Caki2 (cell line): ENCODE results near the gene NOVA2. TPM values are rescaled to one million over a fixed set of nuclear protein-coding genes. Genes with fewer than 3 reads are reported as not detected.
A peak's percentile ranks its signal among the peaks of the same experiment; 100 is the strongest.

Experiments used
- DNase-seq: peaks from one replicate; pipeline ENCODE4 v3.0.0-alpha.2; 2015; ENCODE audit warnings: low read depth
- in situ Hi-C: cut with HindIII; loops from 2 replicates; pipeline ENCODE4 v1.10.0; 2016; ENCODE audit warnings: low sequenced_read_pairs, low pct_unique_long_range_greater_than_20kb, mixed read lengths
- total RNA-seq: library from RNA; depleted of rRNA; stranded (reverse); fragments of >200 nt; shearing (Covaris generic); gene quantifications from 2 replicates; pipeline ENCODE4 v1.2.3, GENCODE V29; 2014; ENCODE audit warnings: low replicate concordance; rRNA removed

NOVA2 gene, protein sequence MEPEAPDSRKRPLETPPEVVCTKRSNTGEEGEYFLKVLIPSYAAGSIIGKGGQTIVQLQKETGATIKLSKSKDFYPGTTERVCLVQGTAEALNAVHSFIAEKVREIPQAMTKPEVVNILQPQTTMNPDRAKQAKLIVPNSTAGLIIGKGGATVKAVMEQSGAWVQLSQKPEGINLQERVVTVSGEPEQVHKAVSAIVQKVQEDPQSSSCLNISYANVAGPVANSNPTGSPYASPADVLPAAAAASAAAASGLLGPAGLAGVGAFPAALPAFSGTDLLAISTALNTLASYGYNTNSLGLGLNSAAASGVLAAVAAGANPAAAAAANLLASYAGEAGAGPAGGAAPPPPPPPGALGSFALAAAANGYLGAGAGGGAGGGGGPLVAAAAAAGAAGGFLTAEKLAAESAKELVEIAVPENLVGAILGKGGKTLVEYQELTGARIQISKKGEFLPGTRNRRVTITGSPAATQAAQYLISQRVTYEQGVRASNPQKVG
- not detected in 2 replicates for total RNA-seq

DNA sequence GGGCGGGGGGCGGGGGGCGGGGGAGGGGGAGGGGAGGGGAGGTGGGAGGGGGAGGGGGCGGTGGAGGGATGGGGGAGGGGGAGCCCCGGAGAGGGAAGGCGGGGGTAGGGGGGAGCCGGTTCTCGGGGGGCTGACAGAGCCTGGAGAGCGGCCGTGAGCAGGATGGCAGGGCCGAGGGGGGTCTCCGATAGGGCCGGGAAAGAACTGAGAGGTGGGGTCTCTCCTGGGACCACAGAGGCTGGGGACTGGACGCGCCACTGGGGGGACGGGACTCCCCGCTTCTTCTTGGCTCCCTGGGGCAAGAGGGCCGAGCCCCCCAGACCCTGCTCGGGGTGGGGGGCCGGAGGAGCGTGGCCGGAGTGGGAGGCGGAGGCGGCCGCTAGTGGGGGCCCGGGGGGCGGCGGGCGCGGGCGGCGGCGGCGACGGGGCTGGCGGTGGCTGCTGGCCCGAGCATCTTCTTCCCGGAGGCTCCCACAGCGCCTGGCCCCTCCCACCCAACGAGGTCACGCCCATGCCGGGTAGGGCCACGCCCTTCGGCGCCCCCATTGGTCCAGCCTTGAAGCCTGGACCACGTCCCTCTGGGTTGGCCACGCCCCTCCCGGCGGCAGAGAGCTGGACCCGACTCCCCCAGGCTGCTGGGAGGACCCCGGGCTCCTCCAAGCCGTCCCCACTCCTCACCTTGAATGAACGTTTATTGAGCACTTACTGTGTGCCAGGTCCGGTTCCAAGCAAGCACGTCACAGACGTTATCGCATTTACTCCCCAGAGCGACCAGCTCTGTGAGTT lies at the start of gene NOVA2:
Gene NOVA2, minus strand, starts transcription at position 313 of the 786 bp plus-strand sequence. CDS start 514 bp downstream, outside the sequence.
- peak; percentile 70 for DNase-seq
- in situ Hi-C loops: no loop called here

DNA sequence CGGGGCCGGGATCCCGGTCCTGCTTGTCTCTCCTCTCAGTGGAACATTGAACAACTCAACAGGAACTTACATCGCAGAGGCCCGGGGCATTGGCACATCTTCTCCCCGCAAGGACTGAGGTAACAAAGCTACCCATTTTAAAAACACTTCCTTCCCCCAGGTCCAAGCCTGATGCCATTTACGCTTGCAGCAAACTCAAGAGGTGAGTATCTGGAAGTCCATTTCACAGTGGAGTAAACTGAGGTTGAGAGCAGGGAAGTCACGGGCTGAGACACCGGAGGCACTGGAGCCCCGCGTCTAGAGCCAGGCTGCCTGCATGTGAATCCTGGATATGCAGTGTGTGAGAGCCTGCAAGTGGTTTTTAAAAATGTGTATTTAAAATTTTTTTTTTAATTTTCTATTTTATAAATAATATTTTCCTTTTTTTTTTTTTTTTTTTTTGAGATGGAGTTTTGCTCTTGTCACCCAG lies 49.7 kb upstream of the NOVA2 start:
- no peak for DNase-seq
- in situ Hi-C loops: no loop called here

DNA sequence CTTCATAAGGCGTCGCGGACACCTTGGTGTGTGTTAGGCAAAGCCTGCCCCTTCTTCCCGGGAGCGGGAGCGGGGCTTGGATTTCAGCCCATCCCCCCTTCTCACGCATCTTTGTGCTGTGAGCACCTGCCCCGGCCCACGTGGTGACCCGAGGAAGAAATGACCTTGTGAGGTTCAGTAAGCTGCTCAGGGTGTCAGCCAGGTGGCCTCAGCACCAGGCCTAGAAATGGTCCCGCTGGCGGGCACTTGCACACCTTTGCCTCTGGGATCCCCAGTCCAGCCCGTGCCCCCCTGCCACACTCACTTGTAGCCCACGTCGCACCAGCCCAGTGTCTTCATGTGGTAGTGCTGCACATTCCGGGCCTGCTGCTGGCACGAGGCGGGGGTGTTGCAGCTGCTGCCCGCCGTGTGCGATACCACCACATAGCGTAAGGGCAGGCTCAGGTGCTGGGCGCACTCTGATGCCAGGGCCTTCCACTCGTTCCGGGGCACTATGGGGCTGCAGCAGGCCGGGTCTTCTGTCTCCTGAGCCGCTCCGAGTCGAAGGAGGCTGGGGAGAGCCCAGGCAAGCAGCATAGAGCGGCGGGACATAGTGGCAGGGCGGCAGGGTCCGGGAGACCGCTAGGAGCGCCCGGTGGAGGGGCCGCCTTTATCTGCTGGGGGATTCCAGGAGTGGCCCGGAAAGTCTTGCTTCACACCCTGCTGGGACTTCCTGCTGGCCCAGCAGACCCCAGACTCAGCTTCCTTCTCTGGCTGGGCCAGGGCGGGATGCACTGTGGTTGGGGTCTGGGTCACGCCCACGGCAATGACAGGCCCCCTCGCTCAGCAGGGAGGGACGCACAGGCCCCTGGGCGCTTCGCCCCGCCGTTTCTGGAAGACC lies 49.0 kb upstream of the NOVA2 start, which contains the start of gene PGLYRP1:
Gene PGLYRP1, minus strand, starts transcription at position 623 of the 880 bp plus-strand sequence. Its CDS starts 32 bp downstream, at position 591.
- no peak for DNase-seq
- in situ Hi-C loops: no loop called here

DNA sequence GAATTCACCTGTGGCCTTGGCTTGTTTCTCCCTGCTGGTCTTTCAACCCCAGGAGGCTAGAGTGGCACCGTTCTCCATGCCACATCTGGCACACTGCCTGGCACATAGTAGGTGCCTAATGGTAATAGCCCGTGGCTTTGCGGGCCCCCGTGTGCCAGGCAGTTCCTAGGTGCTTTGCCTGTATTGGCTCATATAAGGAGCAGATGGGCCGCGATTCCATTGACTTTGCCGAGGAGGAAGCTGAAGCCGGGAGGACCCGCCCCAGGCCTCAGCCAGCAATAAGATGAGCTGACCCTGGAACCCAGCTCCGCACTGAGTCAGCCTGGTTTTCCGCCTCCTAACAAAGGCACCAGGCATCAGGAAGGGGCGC lies 48.4 kb upstream of the NOVA2 start:
- no peak for DNase-seq
- in situ Hi-C loops: no loop called here

DNA sequence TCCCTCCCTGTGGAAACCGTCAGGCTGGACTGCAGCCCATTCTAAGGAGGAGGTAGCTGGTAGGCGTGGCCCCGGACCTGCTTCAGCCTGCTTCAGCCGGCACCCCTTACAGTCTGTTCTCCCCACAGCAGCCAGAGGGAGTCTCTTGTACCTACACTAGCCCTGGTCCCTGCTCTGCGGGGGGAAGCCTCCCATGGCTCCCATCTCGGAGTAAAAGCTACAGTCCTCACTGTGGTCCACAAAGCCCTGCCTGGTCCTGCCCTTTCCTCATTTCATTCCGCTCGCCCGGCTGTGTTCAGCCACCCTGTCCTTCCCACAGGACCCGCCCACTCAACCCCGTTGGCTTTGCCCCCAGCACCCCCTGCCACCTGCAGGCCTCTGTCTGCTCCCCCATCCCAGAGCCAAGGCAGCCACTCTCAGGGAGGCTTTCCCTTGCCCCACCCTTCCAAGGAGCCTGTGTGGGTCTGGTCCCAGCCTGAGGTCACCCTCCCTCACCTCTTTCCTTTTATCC lies 47.9 kb upstream of the NOVA2 start:
- in situ Hi-C loops: no loop called here
- no peak for DNase-seq

DNA sequence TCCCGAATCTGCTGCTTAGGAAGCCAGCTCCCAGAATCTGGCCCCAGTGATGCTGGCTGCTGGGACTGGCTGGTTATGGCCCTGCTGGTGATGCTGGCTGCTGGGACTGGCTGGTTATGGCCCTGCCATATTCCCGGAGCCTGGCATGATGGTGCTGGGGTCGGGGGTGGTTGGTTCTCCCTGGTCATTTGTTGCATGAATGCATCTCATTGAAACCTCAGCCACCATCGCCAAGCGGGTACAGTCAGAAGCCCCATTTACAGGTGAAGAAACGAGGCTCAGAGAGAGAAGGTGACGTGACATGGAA lies 47.1 kb upstream of the NOVA2 start:
- in situ Hi-C loops: no loop called here
- DNase-seq: no peak

DNA sequence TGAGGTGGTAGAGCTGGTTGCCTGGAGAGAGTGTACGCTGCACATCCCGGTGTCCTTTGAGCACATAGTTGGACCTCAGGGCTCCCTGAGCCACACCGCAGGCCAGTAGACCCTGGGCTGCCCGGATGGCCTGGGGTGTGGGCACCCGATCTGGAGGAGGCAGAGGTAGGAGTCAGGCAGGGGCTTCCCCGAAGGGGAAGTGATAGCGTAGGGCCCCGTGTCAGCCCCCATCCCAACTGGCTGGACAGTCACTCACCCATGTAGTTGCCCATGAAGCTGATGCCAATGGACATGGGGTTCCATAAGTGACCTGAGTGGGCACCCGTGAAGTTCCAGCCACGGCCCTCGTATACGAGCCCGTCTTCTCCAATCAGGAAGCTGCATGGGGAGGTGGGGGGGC lies 45.6 kb upstream of the NOVA2 start:
- in situ Hi-C loops: no loop called here
- DNase-seq: no peak

DNA sequence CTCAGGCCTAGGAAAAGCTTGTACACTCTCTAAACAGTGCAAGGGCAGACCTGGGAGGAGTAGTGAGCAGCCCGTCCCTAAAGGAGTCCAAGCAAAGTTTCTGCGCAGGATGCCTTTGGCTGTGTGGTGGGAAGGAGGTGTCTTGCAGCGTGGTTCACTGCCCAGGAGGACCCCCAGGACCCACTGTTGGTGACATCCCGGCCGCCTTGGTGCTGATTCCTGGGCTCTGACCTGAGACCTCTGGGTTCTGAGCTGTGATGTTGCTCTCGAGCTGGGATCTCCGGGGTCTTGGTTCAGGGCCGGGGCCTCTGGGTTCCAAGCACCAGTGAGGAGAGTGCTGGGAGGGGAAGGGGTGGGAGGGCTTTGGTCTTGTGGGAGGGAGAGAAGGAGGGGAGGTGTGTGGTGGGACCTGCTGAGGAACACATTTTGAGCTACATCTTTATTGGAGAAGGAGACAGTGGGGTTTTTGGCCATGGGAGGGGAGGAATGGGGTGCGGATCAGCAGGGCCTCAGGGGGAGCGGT lies 45.1 kb upstream of the NOVA2 start:
- DNase-seq: no peak
- in situ Hi-C loops: no loop called here

DNA sequence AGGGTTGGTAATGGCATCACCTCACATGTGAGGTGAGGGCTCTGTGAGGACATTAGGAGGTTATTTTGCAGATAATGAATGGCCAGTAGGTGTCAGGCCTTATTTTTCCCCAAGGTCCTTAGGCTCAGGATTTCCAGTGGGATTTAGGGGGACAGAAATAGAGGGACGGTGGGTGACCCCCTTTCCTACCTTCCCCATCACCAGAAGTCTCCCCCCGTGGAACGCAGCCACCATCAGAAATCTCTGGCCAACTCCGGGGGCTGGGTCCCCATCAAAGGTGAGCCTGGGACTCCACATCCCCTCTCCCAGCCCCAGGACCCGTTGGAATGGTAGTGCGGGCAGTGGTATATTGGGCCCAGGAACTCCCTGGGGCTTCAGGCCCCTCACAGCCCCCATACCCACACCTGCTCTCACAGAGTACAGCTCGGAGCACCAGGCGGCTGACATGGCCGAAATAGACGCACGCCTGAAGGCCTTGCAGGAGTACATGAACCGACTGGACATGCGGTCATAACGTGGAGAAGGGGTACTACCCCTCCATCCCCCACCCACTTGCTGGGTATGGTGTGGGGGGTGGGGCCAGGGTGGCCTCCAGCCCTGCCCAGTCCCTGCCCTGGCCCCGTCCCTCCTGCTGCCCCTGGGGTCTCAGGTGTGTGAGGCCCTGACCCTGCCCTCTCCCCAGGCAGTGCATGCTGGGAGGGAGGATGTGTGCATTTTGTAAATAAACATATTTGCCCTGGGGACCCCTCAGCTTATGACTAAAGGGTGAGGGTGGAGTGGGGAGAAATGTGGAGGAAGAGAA lies 44.4 kb upstream of the NOVA2 start:
- in situ Hi-C loops: no loop called here
- no peak for DNase-seq

DNA sequence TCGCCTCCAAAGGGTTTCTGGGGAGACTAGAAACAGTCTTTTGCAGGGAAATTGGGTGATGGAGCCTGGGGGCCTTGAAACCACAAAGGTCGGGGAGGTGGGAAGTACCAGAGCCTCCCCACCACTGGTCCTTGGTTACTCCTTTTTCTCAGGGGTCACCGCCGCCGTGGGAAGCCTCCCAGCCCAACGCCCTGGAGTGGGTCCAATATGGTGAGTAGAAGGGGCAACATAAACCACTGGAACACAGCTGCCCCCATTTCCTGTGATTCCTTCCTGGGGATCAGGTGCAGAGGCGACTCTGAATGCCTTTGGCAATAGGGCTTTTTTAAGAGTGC lies 43.4 kb upstream of the NOVA2 start:
- in situ Hi-C loops: no loop called here
- DNase-seq: no peak

DNA sequence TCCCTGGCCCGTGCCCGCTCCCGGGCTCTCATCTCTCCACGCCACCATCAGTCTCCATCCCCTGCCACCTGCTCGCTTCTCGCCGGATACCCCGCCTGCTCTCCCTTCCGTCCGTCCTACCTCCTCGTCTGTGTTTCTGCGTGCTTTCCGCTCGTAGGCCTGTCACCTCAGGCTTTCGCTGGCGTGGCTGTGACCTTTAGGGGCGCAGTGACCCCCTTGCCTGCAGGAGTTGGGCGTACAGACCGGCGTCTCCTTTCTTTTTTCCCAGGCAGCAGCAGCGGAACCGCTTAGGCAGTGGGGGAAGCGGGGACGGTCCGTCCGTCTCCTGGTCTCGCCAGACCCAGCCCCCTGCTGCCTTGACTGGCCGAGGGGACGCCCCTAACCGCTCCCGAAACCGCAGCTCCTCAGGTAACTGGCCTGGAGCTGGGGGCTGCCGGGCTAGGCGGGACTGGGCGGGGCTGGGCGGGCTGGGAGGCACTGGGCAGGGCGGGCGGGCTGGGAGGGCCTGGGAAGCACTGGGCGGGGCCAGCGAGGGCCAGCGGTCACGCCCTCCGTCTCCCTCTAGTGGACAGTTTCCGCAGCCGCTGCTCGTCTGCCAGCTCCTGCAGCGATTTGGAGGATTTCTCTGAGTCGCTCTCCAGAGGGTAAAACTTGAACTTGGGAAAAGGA lies 42.9 kb upstream of the NOVA2 start:
- in situ Hi-C loops: no loop called here

DNA sequence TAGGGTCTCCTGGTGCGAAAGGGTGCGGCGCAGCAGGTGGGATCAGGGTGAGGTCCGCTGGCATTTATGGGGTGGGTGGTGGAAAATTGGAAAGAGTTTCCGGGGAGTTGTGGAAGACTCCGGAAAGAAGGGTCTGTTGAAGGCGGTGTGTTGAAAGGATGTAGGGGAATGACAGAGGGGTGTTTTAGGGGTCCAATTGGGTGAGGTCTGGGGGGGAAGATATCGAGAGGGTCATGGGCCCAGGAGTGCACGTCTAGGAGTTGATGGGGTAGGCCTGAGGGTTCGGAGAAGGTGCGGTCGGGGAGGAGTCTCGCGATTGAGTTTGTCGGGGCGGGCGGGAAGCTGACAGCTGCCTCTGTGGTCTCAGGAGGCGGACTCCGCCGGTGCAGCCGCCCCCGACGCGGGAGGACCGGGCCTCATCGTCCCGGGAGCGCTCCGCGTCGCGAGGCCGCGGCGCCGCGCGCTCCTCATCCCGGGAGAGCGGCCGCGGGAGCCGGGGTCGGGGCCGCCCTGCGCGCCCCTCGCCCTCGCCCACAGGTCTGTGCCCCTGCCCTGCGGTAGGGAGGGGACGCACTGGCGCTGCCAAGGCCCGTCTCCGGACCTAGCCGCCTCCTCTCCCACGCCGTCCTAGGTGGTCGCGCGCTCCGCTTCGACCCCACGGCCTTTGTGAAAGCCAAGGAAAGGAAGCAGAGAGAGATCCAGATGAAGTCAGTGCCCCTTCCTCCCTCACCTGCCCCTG lies 42.2 kb upstream of the NOVA2 start:
- DNase-seq: no peak
- in situ Hi-C loops: no loop called here

More for the DNA sequence above, 42.9 kb upstream of the NOVA2 start:
- peak; percentile 76 for DNase-seq

DNA sequence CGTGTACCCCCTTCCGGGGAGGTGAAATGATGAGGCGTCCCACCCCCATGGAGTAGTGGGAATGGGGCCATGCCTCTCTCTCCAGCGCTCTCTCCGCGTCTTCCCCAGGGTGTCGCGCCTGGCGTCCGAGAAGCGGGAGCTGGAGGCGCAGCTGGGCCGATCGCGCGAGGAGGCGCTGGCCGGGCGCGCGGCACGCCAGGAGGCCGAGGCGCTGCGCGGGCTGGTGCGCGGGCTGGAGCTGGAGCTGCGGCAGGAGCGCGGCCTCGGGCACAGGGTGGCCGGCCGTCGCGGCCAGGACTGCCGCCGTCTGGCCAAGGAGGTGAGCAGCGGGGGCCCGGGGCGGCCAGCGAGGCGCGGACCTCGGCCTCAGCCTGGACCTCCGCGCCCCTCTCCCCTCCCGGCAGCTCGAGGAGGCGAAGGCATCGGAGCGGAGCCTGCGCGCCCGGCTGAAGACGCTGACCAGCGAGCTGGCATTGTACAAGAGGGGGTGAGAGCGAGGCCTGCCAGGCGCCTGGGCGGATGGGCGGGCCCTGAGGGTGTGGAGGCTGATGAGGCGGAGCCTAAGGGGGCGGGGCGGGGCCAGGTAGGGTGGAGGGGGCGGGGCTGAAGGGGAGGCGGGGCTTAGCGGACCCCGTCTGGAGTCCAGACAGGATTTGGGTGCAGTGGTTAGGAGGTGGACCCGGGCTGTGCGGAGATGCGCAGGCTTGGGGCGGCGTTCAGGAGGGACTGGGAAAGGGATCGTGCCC lies 41.4 kb upstream of the NOVA2 start:
- DNase-seq: peak; percentile 89
- in situ Hi-C loops: no loop called here

DNA sequence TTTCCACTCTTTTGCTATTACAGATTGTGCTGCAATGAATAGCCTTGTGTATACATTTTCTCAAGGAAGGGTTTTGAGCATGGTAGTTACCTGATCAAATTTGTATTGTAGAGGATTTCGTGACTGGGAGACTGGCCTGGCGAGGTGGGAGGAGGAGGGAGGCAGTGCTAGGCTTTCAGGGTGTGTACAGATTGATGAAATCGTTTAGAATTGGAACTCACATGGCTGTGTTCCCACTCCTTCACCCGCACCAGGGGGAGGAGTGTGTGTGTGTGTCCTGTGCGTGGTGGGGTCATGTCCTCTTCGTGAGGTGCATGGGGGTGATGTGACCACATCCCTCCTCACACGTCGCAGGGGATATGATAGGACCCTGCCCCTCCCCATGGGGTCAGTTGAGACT lies 40.9 kb upstream of the NOVA2 start:
- in situ Hi-C loops: no loop called here
- DNase-seq: no peak
